Measurements from ENCODE around the gene FYCO1. TPM values are rescaled to one million over a fixed set of nuclear protein-coding genes. Genes with fewer than 3 reads are reported as not detected.

FYCO1 gene
- total and polyA plus RNA-seq, 2 donors (not counting 1 experiment from before 2014, with no cell fraction given): 19.2 to 82.2 TPM

DNA sequence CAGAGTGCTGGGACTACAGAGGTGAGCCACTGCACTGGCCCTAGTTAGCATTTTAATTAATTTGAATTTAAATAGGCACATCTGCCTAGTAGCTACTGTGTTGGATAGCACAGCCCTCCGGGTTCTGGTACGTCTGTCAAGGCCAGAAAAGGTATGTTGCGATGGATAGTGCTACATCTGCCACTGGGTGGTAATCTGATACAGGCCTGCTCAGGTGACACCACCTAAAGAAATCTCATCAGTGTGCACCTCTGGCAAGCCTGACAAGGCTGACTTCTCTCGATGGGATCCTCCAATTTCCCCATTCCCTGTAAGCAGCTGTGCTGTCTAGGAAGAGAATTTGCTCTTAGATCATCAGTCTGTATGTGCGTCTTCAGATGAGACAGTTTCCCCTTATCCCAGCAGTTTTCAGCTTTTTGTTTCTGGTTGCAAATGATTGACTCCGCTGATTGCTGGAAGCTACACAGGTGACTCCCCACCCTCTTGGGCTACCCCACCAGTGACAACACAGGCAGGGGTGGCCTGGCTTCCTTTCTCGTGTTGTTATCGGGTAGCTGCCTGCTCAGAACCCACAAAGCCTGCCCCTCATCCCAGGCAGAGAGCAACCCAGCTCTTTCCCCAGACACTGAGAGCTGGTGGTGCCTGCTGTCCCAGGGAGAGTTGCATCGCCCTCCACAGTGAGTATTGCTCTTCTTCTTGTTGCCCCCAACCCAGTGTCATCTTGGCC lies 109.5 kb downstream of the FYCO1 start, which contains the start of gene CCR9:
Gene CCR9 (plus strand): TSS at position 565 of the 727 bp plus-strand sequence. CDS start 8,391 bp downstream, outside the sequence.
- TF ChIP-seq, protein P1, sequence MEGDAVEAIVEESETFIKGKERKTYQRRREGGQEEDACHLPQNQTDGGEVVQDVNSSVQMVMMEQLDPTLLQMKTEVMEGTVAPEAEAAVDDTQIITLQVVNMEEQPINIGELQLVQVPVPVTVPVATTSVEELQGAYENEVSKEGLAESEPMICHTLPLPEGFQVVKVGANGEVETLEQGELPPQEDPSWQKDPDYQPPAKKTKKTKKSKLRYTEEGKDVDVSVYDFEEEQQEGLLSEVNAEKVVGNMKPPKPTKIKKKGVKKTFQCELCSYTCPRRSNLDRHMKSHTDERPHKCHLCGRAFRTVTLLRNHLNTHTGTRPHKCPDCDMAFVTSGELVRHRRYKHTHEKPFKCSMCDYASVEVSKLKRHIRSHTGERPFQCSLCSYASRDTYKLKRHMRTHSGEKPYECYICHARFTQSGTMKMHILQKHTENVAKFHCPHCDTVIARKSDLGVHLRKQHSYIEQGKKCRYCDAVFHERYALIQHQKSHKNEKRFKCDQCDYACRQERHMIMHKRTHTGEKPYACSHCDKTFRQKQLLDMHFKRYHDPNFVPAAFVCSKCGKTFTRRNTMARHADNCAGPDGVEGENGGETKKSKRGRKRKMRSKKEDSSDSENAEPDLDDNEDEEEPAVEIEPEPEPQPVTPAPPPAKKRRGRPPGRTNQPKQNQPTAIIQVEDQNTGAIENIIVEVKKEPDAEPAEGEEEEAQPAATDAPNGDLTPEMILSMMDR (conservative IDR thresholded peaks at IDR 0.05 in 1 of 2, IDR thresholded peaks at IDR 0.05 in 1 of 2; ENCODE audit: low read depth in 1 of 2, low read length in 2 of 2): no peak
- TF ChIP-seq EZH2 (IDR thresholded peaks at IDR 0.05; ENCODE audit: low read length, missing control alignments): no peak
- H3K27ac ChIP-seq (ENCODE audit: insufficient read depth, low read length): no peak within 1 kb of the TSS
- H3K4me3 ChIP-seq (replicated peaks in 1 of 4; ENCODE audit: control extremely low read depth in 1 of 4, insufficient read depth in 1 of 4, low read depth in 3 of 4, low read length in 4 of 4): no peak within 1 kb of the TSS
- H3K9me3 ChIP-seq (ENCODE audit: control insufficient read depth, insufficient read depth, low read depth, low read length): no peaks in the 10 kb centered on the region
- H3K9ac ChIP-seq (ENCODE audit: insufficient read depth, low read length): no peak within 1 kb of the TSS
- no peak for DNase-seq (ENCODE audit: low read depth in 2 of 2)
- H3K79me2 ChIP-seq (ENCODE audit: control insufficient read depth, insufficient read depth, low read length): no peaks in the 10 kb centered on the region
- no peaks in the 10 kb centered on the region for H3K4me1 ChIP-seq (ENCODE audit: control insufficient read depth, extremely low read depth, insufficient read depth, low read length)
- H3K36me3 ChIP-seq (ENCODE audit: control insufficient read depth, insufficient read depth, low read length): no peaks in the 10 kb centered on the region
- H2AFZ ChIP-seq (ENCODE audit: low read length): no peak within 1 kb of the TSS
- H3K4me2 ChIP-seq (ENCODE audit: extremely low read depth, insufficient read depth, low read length): no peak within 1 kb of the TSS
- H4K20me1 ChIP-seq (ENCODE audit: control insufficient read depth, extremely low read depth, insufficient read depth, low read length): no peaks in the 10 kb centered on the region
- H3K27me3 ChIP-seq (ENCODE audit: control insufficient read depth, insufficient read depth, low read length): peaks cover 20% of the 10 kb centered on the region

GRCh38 chr3:45884368-45885201 lies 111.0 kb downstream of the FYCO1 start:
- Histone ChIP-seq H4K20me1 (ENCODE audit: control insufficient read depth, extremely low read depth, insufficient read depth, low read length) (no peaks in the 10 kb centered on the region), H3K27me3 (ENCODE audit: control insufficient read depth, insufficient read depth, low read length) (peaks cover 20% of the 10 kb centered on the region), H3K9me3 (ENCODE audit: control insufficient read depth, insufficient read depth, low read depth, low read length) (no peaks in the 10 kb centered on the region), H3K27ac (ENCODE audit: insufficient read depth, low read length) (no peak overlapping the region), H3K4me3 (replicated peaks in 1 of 4; ENCODE audit: control extremely low read depth in 1 of 4, insufficient read depth in 1 of 4, low read depth in 3 of 4, low read length in 4 of 4) (no peak overlapping the region), H3K4me1 (ENCODE audit: control insufficient read depth, extremely low read depth, insufficient read depth, low read length) (no peaks in the 10 kb centered on the region), H3K4me2 (ENCODE audit: extremely low read depth, insufficient read depth, low read length) (no peak overlapping the region), H3K36me3 (ENCODE audit: control insufficient read depth, insufficient read depth, low read length) (no peaks in the 10 kb centered on the region), H3K9ac (ENCODE audit: insufficient read depth, low read length) (no peak overlapping the region), H2AFZ (ENCODE audit: low read length) (no peak overlapping the region), H3K79me2 (ENCODE audit: control insufficient read depth, insufficient read depth, low read length) (no peaks in the 10 kb centered on the region)
- DNase-seq (ENCODE audit: low read depth in 2 of 2): no peak
- TF ChIP-seq, protein P1 (conservative IDR thresholded peaks at IDR 0.05 in 1 of 2, IDR thresholded peaks at IDR 0.05 in 1 of 2; ENCODE audit: low read depth in 1 of 2, low read length in 2 of 2): no peak
- TF ChIP-seq EZH2 (IDR thresholded peaks at IDR 0.05; ENCODE audit: low read length, missing control alignments): no peak

Data from fibroblast of lung (primary cell).